Mucosa of rectum (tissue), 2 donors: ENCODE measurements around the gene BAX.

ENCODE experiments used
- H3K27ac ChIP-seq, 2 donors: one replicate each; pipeline ENCODE4 v1.7.0; 2013; ENCODE audit warnings: inconsistent platforms in 2 of 2, low read depth in 2 of 2, low read length in 2 of 2
- H3K27me3 ChIP-seq, 2 donors: one replicate each; pipeline ENCODE4 v1.7.0; 2013; ENCODE audit warnings: low read length in 2 of 2; ENCODE audit not compliant: control insufficient read depth in 2 of 2, insufficient read depth in 2 of 2
- H3K36me3 ChIP-seq, 2 donors: one replicate each; pipeline ENCODE4 v1.7.0; 2013; ENCODE audit warnings: low read length in 2 of 2; ENCODE audit not compliant: control insufficient read depth in 2 of 2, insufficient read depth in 2 of 2
- H3K4me1 ChIP-seq, 2 donors: one replicate each; pipeline ENCODE4 v1.7.0; 2013; ENCODE audit warnings: low read length in 2 of 2, mild to moderate bottlenecking in 1 of 2; ENCODE audit not compliant: control insufficient read depth in 2 of 2, insufficient read depth in 2 of 2
- H3K4me3 ChIP-seq, 2 donors: one replicate each; pipeline ENCODE4 v1.7.0; 2013; ENCODE audit warnings: low read length in 2 of 2
- H3K9ac ChIP-seq, 2 donors: one replicate each; pipeline ENCODE4 v1.7.0; 2013; ENCODE audit warnings: low read length in 2 of 2, low read depth in 1 of 2, mild to moderate bottlenecking in 1 of 2
- H3K9me3 ChIP-seq, 2 donors: one replicate each; pipeline ENCODE4 v1.7.0; 2013; ENCODE audit warnings: low read length in 2 of 2; ENCODE audit not compliant: control insufficient read depth in 2 of 2
- donor health status: healthy.
- donor health status: Normal muscosa, but diverticular disease.

Gene BAX

DNA sequence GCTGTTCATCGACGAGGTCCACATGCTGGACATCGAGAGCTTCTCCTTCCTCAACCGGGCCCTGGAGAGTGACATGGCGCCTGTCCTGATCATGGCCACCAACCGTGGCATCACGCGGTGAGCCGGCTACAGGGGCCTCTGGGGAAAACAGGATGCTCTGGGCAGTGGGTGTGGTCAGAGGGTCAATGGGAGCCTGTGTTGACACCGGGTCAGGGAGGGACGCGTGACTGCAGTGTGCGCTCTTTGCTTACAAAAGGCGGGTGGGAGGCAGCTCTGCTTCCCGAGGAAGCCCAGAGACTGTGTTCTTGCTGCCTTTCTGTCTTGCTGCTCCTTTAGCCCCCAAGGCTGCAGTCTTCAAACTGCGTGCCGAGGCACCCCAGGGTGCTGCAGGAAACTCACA lies 56.5 kb downstream of the BAX start:
- no peaks in the 10 kb centered on the region for H3K4me1 ChIP-seq
- H3K27me3 ChIP-seq = no peaks in the 10 kb centered on the region
- no peak overlapping the region for H3K9ac ChIP-seq
- H3K36me3 ChIP-seq = peaks cover 53 to 55% of the 10 kb centered on the region in 2 donors
- no peak overlapping the region for H3K27ac ChIP-seq
- no peaks in the 10 kb centered on the region for H3K9me3 ChIP-seq
- no peak overlapping the region for H3K4me3 ChIP-seq
